Retina (tissue), 1 donor: Measurements from ENCODE around the gene CCDC102A.

Experiments used
- DNase-seq: peaks from one replicate; pipeline ENCODE4 v3.0.0-alpha.2; 2016

The CCDC102A gene

DNA sequence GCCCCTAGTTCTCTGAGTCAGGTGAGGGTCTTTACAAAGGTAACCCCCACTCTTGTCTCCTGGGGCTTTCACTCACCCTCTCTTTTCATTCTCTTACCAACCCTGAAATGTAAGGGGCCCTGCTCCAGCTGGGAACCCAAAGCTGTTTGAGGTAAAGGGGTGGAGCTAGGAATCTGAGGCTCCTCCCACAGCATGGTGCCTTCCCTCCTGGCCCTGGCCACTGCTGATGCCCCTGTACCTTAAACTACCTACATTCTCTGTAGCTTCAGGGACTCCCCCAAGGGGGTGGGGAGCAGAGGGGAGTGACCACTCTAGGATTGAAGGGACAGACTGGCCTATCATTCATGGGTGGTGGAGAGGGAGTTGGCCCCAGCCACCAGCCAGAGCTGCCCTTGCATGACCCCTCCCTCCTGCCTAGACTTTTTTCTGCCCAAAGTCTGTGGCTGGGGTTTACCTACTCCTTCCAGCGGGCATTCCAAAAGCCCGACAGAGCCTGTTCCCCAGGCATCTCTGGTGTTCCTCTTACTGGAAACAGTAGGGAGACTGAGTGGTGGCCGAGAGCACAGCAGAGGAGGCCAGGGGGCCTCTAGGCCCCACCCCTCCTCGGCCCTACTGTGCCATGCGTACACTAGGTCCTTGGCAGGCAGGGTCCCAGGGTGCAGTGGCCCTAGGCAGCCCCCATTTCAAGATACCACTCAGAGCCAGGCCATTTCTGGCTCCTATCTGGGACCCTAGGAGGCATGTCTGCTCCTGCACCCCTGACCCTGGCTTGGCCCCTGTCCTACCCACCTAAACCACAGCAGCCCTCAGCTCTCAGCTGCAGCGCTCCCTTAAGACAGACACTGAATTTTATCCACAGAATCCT, 59.6 kb downstream of the CCDC102A start:
- no peak for DNase-seq

- DNase-seq: peak; percentile 54
Measured at GRCh38 chr16:57475711-57476339, 60.5 kb downstream of the CCDC102A start.

DNA sequence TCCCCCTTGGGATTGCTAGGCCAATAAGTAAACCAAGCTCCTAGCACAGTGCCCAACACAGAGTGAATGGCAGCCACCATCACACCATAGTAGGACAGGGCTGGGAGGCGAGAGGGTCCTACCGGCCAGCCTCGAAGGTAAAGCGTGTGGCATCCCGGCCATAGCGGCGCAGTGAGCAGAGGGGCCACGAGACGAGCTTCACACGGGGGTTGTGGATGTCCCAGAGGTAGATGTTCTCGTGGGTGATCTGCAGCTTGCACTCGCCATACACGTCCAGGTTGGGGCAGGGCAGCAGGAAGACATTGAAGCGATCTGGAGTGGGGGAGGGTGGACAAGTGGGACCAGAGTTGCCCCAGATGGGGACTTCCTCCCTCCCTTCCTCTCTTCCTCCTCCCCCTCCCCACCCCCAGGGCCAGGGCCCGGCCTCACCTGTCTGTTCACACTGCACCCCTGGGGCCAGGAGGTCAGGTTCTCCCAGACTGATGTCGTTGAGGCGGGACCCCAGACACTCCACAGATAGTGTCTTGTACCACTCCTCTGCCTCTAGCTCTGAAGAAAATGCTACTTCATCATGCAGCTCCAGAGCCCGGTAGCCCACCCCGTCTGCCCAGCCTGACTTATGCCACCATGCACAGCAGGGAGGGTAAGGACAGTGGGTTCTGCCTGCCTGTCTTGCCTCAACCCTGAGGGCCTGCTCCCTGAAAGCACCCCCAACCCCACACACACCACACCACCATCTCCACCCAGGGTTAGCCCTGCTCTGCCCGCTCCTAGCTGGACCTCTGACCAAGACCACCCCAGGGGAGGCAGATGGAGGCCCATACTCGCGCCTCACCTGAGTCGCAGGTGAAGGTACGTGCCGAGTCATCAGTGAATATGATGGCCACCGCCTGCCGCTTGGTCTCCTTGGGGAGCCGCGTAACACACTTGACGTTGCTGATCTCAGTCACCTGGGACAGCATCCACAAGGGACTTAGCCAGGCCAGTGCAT, 61.4 kb downstream of the CCDC102A start:
- no peak for DNase-seq

DNA sequence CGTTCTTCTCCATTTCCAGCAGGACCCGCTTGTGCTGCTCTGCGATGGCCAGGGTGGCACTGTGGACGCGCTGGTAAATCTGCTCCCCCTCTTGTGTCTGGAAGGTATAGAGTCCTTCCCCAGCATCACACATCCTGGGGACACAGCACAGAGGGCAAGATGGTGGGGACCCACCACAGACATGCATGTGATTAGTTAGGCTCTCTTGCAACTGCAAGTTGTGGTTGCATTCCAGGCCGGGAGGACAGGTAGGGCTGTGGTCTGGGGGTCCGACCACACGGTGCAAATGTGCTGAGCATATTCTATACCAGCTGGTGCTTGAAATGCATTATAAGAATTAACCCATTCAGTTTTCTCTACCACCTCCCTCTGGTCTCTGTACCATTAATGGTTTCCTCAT, 62.5 kb downstream of the CCDC102A start:
- DNase-seq: no peak

DNA sequence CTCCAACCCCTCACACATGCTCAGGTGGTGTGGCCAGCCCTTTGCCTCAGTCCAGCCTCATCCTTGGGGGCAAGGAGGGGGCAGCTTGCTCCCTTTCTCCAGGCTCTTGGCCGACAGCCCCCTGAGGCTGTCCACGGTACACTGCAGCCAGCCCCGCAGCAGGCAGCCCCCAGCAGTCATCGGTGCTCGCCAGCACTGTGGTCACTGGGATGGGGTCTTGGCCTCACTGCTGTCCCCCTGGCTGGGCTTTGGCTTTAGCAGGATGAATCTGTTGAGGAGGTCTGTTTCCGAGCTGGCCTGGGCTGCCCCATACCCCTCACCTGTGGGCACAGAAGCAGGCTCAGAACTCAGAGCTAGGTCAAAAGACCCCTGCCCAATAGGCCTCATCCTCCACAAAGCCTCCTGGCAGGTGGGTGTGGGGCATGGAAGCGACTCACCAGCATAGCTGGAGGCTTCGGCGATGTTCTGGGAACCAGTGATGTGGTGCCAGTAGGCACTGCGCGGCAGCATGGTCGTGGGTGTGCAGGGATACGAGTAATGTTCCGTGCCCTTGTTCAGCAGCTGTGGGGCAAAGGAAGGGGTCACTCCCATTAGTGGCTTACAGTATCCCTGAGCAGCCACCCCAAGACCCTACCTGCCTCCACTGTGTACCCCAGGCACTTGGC, 63.1 kb downstream of the CCDC102A start:
- no peak for DNase-seq

- no peak for DNase-seq
Measured at GRCh38 chr16:57472665-57473060, 63.7 kb downstream of the CCDC102A start.

GRCh38 chr16:57471852-57472664, 64.3 kb downstream of the CCDC102A start:
- DNase-seq: no peak

GRCh38 chr16:57471209-57471608, 65.2 kb downstream of the CCDC102A start:
- DNase-seq: no peak

- DNase-seq: no peak
Measured at GRCh38 chr16:57470711-57471110, 65.7 kb downstream of the CCDC102A start.

- DNase-seq: no peak
Measured at GRCh38 chr16:57469917-57470470, 66.4 kb downstream of the CCDC102A start.

DNA sequence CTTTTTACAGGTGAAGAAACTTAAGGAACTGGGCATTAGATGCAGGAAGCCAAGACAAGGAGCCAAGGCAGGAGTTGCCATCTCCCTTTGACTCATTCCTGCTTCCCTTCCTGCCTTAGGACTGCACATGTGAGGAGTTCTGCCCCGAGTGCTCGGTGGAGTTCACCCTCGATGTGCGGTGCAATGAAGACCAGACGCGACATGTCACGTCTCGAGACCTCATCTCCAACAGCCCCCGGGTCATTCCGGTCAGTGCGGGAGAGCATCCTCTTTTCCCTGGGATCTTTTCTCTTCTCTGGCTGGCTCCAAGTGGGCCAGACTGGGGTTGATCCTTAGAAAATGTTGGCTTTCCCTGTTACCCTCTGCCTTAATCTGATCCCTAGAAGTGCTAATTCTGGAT, 67.3 kb downstream of the CCDC102A start:
- no peak for DNase-seq

DNA sequence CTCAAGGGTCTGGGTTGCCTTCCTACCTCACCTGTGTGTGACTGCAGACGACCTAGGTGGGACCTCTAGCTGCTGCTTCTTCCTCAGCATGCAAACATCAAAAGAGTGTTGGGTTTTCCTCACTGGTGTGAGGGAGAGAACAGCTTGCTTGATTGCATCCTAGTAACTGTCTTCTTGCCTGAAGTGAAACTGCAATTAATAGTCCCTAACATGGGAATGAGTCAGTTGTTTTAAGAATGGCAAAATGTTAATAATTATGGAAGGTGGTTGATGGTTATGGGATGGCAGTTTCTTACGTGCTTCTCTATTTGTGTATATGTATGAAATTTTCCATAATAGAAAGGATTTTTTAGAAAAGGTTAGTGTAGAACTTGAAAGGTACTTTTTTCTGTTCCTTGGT, 68.0 kb downstream of the CCDC102A start:
- DNase-seq: no peak

DNA sequence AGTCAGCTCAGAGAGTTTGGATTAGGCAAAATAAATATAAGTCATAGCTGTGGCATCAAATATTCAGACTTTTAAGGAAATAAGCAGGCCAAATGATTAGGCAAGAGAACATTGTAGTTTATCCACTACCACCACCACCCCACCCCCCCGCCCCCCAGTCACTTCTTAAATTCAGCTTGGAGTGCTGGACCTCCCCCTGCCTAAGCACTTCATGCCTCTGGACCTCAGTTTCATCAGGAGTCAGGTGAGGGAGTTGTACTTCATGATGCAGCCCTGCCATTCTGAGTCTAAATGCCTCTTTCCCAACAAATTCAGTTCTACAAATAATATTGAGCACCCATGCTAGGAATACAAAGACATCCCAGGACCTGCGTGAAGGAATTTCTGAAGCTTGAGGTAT, 71.8 kb downstream of the CCDC102A start:
- no peak for DNase-seq

GRCh38 chr16:57462978-57463362, 73.4 kb downstream of the CCDC102A start:
- no peak for DNase-seq

GRCh38 chr16:57462209-57462977, 74.0 kb downstream of the CCDC102A start, which contains the start of gene POLR2C:
Gene POLR2C, plus strand, starts transcription at chr16:57462679. Its CDS starts 46 bp downstream, at chr16:57462725.
- peak; percentile 95 for DNase-seq
